HepG2 (cell line): ENCODE results near the gene NUAK1. TPM values are rescaled to one million over a fixed set of nuclear protein-coding genes. Genes with fewer than 3 reads are reported as not detected.

ENCODE experiments used
- ATRX ChIP-seq: sonication (generic); formaldehyde crosslinking; IDR thresholded peaks from 2 replicates; pipeline ENCODE4 v1.4.0; 2020; ENCODE audit warnings: missing genetic modification reagents, borderline replicate concordance
- EED ChIP-seq: sonication (generic); formaldehyde crosslinking; IDR thresholded peaks from 2 replicates; pipeline ENCODE4 v1.5.0; 2020; ENCODE audit warnings: mild to moderate bottlenecking, missing genetic modification reagents
- ELF4 ChIP-seq: sonication (generic); formaldehyde crosslinking; IDR thresholded peaks from 2 replicates; pipeline ENCODE4 v1.5.0; 2020; ENCODE audit warnings: missing genetic modification reagents, mild to moderate bottlenecking, moderate library complexity, borderline replicate concordance
- ETV5 ChIP-seq: IDR thresholded peaks from 2 replicates; pipeline ENCODE4 v1.6.1; 2018; ENCODE audit warnings: missing biosample characterization, missing genetic modification reagents, inconsistent platforms, borderline replicate concordance
- KAT2B ChIP-seq: fragments of 150-350 bp; IDR thresholded peaks from 2 replicates; pipeline ENCODE4 v1.6.1; 2014; ENCODE audit warnings: low read depth, low read length, borderline replicate concordance
- KDM5A ChIP-seq: fragments of 200-600 bp; sonication (generic); IDR thresholded peaks from 2 replicates; pipeline ENCODE4 v1.7.0; 2018; ENCODE audit warnings: antibody characterized with exemption, mild to moderate bottlenecking, low read length, borderline replicate concordance
- MIER2 ChIP-seq: IDR thresholded peaks from 2 replicates; pipeline ENCODE4 v1.6.1; 2016; ENCODE audit warnings: missing biosample characterization, missing genetic modification reagents
- MXD3 ChIP-seq: IDR thresholded peaks from 2 replicates; pipeline ENCODE4 v1.6.1; 2016; ENCODE audit warnings: mild to moderate bottlenecking, missing biosample characterization, missing genetic modification reagents
- NFAT5 ChIP-seq: sonication (generic); formaldehyde crosslinking; IDR thresholded peaks from 2 replicates; pipeline ENCODE4 v1.4.0; 2020; ENCODE audit warnings: missing genetic modification reagents
- NFE2 ChIP-seq: sonication (generic); formaldehyde crosslinking; IDR thresholded peaks from 2 replicates; pipeline ENCODE4 v1.4.0; 2020; ENCODE audit warnings: missing genetic modification reagents
- SNAPC4 ChIP-seq: sonication (generic); formaldehyde crosslinking; IDR thresholded peaks from 2 replicates; pipeline ENCODE4 v1.4.0; 2020; ENCODE audit warnings: mild to moderate bottlenecking, missing genetic modification reagents
- SPEN ChIP-seq: sonication (generic); formaldehyde crosslinking; IDR thresholded peaks from 2 replicates; pipeline ENCODE4 v1.5.1; 2020; ENCODE audit warnings: low read depth, mild to moderate bottlenecking, missing genetic modification reagents
- ZNF674 ChIP-seq: sonication (generic); formaldehyde crosslinking; IDR thresholded peaks from 2 replicates; pipeline ENCODE4 v1.5.0; 2020; ENCODE audit warnings: low read depth, mild to moderate bottlenecking, missing genetic modification reagents
- polyA plus RNA-seq, 8 experiments: library from polyadenylated mRNA; depleted of rRNA in 3 of 8; stranded (reverse) in 7 of 8; unstranded in 1 of 8; fragments of >200 nt; fragmentation: Illumina TruSeq in 4 of 8; extraction: Trizol in 4 of 8; gene quantifications; 2 replicates each; pipeline versions ENCODE4 v1.2.1 to v1.2.3, GENCODE V29; 2011 to 2016; ENCODE audit warnings: low read depth in 4 of 8, missing spikeins in 1 of 8, mixed read lengths in 1 of 8; ENCODE audit not compliant: insufficient read depth in 1 of 8
- total RNA-seq, 5 experiments: library from RNA; depleted of rRNA; stranded (reverse); fragments of >200 nt; fragmentation: Illumina TruSeq; extraction: Trizol; gene quantifications; 2 replicates each; pipeline ENCODE4 v1.2.3, GENCODE V29; 2016; ENCODE audit warnings: low read depth in 1 of 5
- TF ChIP-seq, protein P1 (sequence below): sonication (generic); formaldehyde crosslinking; IDR thresholded peaks from 2 replicates; pipeline ENCODE4 v1.4.0; 2020; ENCODE audit warnings: low read depth, missing genetic modification reagents

The NUAK1 gene
- total and polyA plus RNA-seq, 2 of the 13 experiments (the other 11 are each of a cell fraction or from before 2014, with no cell fraction given) = 1.7 to 1.9 TPM

DNA sequence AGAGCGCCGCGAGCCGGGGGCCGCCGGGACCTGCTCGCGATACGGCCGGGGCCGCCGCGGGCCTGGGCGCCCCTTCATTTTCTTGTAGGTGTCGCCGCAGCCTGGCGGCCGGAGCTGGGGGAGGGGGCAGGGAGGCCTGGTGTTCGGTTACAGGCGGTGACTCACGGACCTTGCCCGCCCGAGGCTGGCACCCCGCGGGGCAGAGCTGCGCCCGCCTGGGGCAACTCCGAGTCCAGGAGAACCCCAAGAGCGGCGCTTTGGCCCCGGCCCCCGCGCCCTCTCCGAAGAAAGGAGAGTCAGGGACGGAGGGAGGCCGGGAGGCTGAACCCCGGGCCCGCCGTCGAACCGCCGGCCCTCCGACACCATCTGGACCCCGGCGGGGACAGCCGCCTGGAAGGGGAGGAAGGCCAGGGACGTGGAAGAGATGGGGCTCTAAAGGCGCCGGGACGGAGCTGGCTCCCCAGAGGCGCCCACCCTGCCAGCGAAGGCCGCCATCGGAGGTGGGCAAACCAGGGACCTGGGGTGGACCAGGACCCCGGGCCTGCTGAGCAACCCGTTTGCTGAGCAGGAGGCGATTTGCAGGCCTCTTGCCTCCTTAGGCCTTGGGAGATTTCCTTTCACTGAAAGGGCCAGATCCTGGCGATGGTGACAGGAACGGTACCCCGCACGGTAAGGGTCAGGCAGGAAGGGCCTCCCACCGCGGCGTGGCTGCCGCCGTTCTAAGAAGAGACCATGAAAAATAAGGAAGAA is 843 bp upstream of the NUAK1 start (continued):
- TF ChIP-seq ATRX (CRISPR knock-in tag) = no peak
- TF ChIP-seq EED (CRISPR knock-in tag) = no peak
- TF ChIP-seq ELF4 (CRISPR knock-in tag) = no peak
- no peak for TF ChIP-seq KAT2B
- no peak for TF ChIP-seq MIER2 (CRISPR knock-in tag)
- TF ChIP-seq NFE2 (CRISPR knock-in tag) = no peak
- TF ChIP-seq SPEN (CRISPR knock-in tag) = no peak; the same call in 1 of the 2 replicates
- no peak for TF ChIP-seq NFAT5 (CRISPR knock-in tag)
- TF ChIP-seq, protein P1, sequence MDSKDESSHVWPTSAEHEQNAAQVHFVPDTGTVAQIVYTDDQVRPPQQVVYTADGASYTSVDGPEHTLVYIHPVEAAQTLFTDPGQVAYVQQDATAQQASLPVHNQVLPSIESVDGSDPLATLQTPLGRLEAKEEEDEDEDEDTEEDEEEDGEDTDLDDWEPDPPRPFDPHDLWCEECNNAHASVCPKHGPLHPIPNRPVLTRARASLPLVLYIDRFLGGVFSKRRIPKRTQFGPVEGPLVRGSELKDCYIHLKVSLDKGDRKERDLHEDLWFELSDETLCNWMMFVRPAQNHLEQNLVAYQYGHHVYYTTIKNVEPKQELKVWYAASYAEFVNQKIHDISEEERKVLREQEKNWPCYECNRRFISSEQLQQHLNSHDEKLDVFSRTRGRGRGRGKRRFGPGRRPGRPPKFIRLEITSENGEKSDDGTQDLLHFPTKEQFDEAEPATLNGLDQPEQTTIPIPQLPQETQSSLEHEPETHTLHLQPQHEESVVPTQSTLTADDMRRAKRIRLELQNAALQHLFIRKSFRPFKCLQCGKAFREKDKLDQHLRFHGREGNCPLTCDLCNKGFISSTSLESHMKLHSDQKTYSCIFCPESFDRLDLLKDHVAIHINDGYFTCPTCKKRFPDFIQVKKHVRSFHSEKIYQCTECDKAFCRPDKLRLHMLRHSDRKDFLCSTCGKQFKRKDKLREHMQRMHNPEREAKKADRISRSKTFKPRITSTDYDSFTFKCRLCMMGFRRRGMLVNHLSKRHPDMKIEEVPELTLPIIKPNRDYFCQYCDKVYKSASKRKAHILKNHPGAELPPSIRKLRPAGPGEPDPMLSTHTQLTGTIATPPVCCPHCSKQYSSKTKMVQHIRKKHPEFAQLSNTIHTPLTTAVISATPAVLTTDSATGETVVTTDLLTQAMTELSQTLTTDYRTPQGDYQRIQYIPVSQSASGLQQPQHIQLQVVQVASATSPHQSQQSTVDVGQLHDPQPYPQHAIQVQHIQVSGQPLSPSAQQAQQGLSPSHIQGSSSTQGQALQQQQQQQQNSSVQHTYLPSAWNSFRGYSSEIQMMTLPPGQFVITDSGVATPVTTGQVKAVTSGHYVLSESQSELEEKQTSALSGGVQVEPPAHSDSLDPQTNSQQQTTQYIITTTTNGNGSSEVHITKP = no peak
- TF ChIP-seq ETV5 (CRISPR knock-in tag) = no peak
- 0 out of 2 replicates have a peak, but pooled peaks have one; percentile 29 for TF ChIP-seq SNAPC4 (CRISPR knock-in tag)
- TF ChIP-seq ZNF674 = no peak
- peak; percentile 12; the same call in 1 of the 2 replicates for TF ChIP-seq MXD3 (CRISPR knock-in tag)
- TF ChIP-seq KDM5A = no peak
